ENCODE results near the gene MOCS1.

The MOCS1 gene

GRCh38 chr6:39941138-39941537 lies 6.9 kb upstream of the MOCS1 start:
- no peak for ATAC-seq (replicated peaks)
- no peaks in the 10 kb centered on the region for H3K36me3 Mint-ChIP-seq (ENCODE audit: insufficient read depth)

DNA sequence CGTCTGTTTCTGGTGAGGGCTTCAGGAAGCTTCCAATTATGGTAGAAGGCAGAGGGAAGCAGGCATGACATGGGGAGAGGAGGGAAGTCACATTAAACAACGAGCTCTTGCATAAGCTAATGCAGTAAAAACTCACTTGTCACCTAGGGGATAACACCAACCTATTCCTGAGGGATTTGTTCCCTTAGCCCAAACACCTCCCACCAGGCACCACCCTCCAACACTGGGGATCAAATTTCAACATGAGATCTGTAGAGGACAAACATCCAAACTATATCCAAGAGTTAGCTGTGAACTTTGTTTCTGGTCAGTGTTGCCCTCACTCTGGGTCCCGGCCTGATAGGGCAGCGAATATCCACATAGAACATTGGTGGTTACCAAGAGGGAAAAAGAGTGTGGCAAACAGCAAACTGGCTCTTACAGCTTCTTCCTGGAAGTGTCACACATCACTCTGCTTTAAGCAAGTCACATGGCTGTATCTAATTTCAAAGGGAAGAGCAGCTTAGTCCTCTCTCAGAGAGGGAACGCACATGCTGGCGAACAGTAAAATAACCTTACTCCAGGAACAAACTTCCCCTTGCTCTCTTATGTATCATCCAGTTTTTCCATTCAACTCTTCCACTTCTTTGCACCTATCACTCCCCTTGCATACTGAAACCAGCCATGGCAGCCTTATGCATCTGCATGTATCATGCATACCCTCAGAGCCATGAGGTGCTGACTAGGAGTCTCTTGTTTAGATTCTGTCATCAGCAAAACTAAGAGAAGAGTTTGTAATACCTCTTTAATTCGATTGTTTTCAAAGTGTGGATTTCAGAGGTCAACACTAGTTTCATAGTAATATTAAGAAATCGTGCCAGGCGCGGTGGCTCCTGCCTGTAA lies 4.8 kb upstream of the MOCS1 start:
- no peak for ATAC-seq (replicated peaks)
- H3K27me3 Mint-ChIP-seq: peaks cover 24 to 33% of the 10 kb centered on the region in 2 donors
- no peak overlapping the region for H3K4me3 Mint-ChIP-seq
- H3K36me3 Mint-ChIP-seq (ENCODE audit: insufficient read depth): no peaks in the 10 kb centered on the region
- no peaks in the 10 kb centered on the region for H3K9me3 Mint-ChIP-seq
- peaks cover 0 to under 1% of the 10 kb centered on the region in 2 donors for H3K4me1 Mint-ChIP-seq (ENCODE audit: low read depth in 2 of 2)
- H3K27ac Mint-ChIP-seq: no peak overlapping the region
- no peak for DNase-seq

More at GRCh38 chr6:39941138-39941537, 6.9 kb upstream of the MOCS1 start:
- Mint-ChIP-seq H3K27ac (no peak overlapping the region), H3K4me3 (no peak overlapping the region), H3K4me1 (ENCODE audit: low read depth in 2 of 2) (no peaks in the 10 kb centered on the region), H3K9me3 (no peaks in the 10 kb centered on the region), H3K27me3 (peaks cover 15 to 19% of the 10 kb centered on the region in 2 donors)
- DNase-seq: no peak

DNA sequence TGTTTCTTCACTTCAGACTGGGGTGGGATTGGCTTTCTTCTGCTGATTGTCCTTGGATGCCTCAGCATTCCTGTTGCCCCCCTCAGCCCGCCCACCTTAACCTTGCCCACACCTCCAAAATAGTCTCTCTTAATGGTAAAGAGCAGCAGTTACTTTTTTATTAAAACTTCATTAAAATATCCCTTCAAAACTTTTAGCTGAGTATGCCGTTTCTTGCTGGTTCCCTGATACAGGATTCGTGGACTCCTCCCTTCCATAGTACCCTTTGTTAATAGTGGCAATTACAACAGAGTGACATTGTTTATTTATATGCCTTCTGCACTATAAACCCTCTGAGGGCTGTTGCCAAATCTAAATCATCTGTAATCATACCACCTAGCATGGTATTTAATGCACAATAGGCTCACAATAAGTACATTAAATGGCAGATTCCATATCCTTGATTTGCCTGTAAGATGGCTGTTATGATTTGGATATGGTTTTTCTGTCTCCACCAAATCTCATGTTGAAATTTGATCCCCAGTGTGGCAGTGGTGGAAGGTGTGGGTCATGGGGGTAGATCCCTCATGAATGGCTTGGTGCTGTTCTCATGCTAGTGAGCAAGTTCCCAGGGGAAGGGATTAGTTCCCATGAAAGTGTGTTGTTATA lies 3.5 kb upstream of the MOCS1 start:
- peaks cover 34 to 45% of the 10 kb centered on the region in 2 donors for H3K27me3 Mint-ChIP-seq
- ATAC-seq (replicated peaks) (no peak), DNase-seq (no peak)
- no peaks in the 10 kb centered on the region for H3K9me3 Mint-ChIP-seq
- H3K4me3 Mint-ChIP-seq: no peak overlapping the region
- H3K4me1 Mint-ChIP-seq (ENCODE audit: low read depth in 2 of 2): peaks cover 3 to 5% of the 10 kb centered on the region in 2 donors
- H3K27ac Mint-ChIP-seq: no peak overlapping the region
- no peaks in the 10 kb centered on the region for H3K36me3 Mint-ChIP-seq (ENCODE audit: insufficient read depth)

DNA sequence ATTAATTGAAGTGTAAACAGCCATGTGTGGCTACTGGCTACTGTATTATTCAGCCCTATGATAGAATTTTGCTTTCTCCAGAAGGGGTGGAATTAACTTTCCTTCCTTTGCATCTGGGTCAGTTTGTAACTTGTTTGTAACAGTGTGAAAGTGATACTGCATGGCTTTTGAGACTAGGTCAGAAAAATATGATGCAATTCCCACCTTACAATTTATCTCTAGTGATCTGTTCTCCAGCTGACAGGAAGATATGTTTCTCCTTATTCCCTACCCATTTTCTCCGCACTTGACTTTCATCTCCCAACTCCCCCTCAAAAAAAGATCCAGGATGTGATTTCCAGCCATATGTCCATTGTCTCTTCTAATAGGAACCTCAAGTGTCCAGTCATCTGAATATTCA lies 2.6 kb upstream of the MOCS1 start:
- H3K36me3 Mint-ChIP-seq (ENCODE audit: insufficient read depth): no peaks in the 10 kb centered on the region
- DNase-seq (no peak), ATAC-seq (replicated peaks) (no peak)
- no peaks in the 10 kb centered on the region for H3K9me3 Mint-ChIP-seq
- H3K27ac Mint-ChIP-seq: no peak overlapping the region
- peaks cover 39 to 55% of the 10 kb centered on the region in 2 donors for H3K27me3 Mint-ChIP-seq
- H3K4me3 Mint-ChIP-seq: no peak overlapping the region
- peaks cover 3 to 5% of the 10 kb centered on the region in 2 donors for H3K4me1 Mint-ChIP-seq (ENCODE audit: low read depth in 2 of 2)

DNA sequence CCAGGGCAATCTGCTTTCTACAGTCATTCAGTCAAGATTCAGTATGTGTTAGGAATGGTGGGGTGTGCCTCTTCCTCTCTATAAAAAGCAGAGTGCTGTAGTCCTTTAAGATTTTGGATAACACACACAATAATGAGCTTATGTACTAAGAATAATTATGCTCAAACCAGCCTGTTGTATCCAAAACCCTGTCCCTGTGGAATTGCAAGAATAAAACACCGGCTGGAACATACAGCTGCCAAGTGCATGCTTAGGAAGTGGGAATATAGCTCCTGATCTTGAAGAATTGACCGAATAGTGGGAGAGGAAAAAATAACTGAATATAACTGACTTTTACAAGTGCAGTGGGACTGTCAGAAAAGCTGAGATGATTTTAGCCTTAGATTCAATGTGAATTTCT lies 979 bp upstream of the MOCS1 start:
- H3K9me3 Mint-ChIP-seq: no peaks in the 10 kb centered on the region
- no peak overlapping the region for H3K27ac Mint-ChIP-seq
- no peaks in the 10 kb centered on the region for H3K36me3 Mint-ChIP-seq (ENCODE audit: insufficient read depth)
- no peak for ATAC-seq (replicated peaks)
- peaks cover 3 to 5% of the 10 kb centered on the region in 2 donors for H3K4me1 Mint-ChIP-seq (ENCODE audit: low read depth in 2 of 2)
- DNase-seq: no peak
- H3K4me3 Mint-ChIP-seq: no peak overlapping the region
- peaks cover 44 to 60% of the 10 kb centered on the region in 2 donors for H3K27me3 Mint-ChIP-seq

- ATAC-seq (replicated peaks) (no peak), DNase-seq (no peak)
- Mint-ChIP-seq H3K27ac (peak overlapping the region; percentile 32 to 80), H3K9me3 (no peaks in the 10 kb centered on the region), H3K36me3 (ENCODE audit: insufficient read depth) (no peaks in the 10 kb centered on the region), H3K27me3 (peaks cover 44 to 63% of the 10 kb centered on the region in 2 donors), H3K4me3 (peak overlapping the region; percentile 64 to 69), H3K4me1 (ENCODE audit: low read depth in 2 of 2) (peaks cover 3 to 5% of the 10 kb centered on the region in 2 donors)
Measured at GRCh38 chr6:39933669-39934130, 562 bp downstream of the MOCS1 start.

DNA sequence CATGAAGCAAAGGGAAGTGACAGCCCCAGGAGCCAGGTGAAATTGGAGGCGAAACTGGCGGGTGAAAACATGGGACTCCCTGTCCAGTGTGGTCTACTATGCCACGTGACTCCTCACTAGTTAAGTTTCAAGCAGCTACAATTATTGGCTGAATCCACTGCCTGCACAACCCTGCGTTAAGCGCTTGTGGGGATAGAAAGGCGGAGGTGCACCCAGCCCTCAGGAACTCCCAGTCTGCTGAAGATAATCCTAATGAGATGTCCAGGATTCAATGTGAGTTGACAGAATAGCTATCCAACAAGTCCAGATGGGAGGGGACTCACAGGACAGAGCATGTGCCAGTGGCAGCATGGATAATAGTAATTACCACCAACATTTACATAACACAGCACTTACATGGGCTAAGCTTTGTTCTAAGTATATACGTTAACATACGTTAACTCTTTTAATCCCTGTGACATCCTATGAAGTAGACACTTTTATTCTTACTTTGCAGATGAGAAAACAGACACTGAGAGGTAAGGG lies 1.8 kb downstream of the MOCS1 start:
- ATAC-seq (replicated peaks) (no peak), DNase-seq (no peak)
- no peaks in the 10 kb centered on the region for H3K9me3 Mint-ChIP-seq
- no peak overlapping the region for H3K4me3 Mint-ChIP-seq
- H3K27me3 Mint-ChIP-seq: peaks cover 39 to 54% of the 10 kb centered on the region in 2 donors
- H3K36me3 Mint-ChIP-seq (ENCODE audit: insufficient read depth): no peaks in the 10 kb centered on the region
- peak overlapping the region in 1 of 2 donors; percentile 4 for H3K27ac Mint-ChIP-seq
- peaks cover 3 to 5% of the 10 kb centered on the region in 2 donors for H3K4me1 Mint-ChIP-seq (ENCODE audit: low read depth in 2 of 2)

DNA sequence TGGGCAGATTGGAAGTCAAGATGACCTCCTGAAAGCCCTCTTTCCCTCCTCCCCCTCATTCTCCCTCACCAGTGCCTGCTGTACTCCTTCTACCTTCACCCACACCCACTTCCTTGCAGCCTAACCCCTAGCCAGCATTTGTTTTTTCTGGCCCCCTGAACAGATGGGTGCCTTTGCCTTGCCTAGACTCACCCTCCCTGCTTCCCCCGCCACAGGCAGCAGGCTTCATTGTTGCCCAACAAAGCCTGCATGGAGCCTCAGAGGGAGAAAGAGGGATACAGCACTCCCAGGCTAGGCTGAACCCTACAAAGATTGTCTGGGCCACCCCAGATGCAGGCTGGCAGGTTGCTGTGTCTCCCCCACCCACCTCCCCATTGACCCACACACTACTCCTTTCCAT lies 2.7 kb downstream of the MOCS1 start:
- DNase-seq: no peak
- Mint-ChIP-seq H3K4me1 (ENCODE audit: low read depth in 2 of 2) (peaks cover 3 to 5% of the 10 kb centered on the region in 2 donors), H3K27me3 (peaks cover 33 to 49% of the 10 kb centered on the region in 2 donors), H3K36me3 (ENCODE audit: insufficient read depth) (no peaks in the 10 kb centered on the region), H3K27ac (peak overlapping the region in 1 of 2 donors; percentile 4), H3K4me3 (no peak overlapping the region), H3K9me3 (no peaks in the 10 kb centered on the region)
- ATAC-seq (replicated peaks): no peak

GRCh38 chr6:39930540-39930939 lies 3.7 kb downstream of the MOCS1 start:
- H3K9me3 Mint-ChIP-seq: peaks cover 0 to 6% of the 10 kb centered on the region in 2 donors
- ATAC-seq (replicated peaks) (no peak), DNase-seq (no peak)
- H3K27me3 Mint-ChIP-seq: peaks cover 24 to 43% of the 10 kb centered on the region in 2 donors
- peak overlapping the region in 1 of 2 donors; percentile 6 for H3K27ac Mint-ChIP-seq
- peaks cover 5 to 7% of the 10 kb centered on the region in 2 donors for H3K4me1 Mint-ChIP-seq (ENCODE audit: low read depth in 2 of 2)
- H3K4me3 Mint-ChIP-seq: no peak overlapping the region
- peaks cover 3% of the 10 kb centered on the region for H3K36me3 Mint-ChIP-seq (ENCODE audit: insufficient read depth)

GRCh38 chr6:39929733-39930461 lies 4.4 kb downstream of the MOCS1 start:
- DNase-seq (no peak), ATAC-seq (replicated peaks) (no peak)
- Mint-ChIP-seq H3K9me3 (peaks cover 0 to 6% of the 10 kb centered on the region in 2 donors), H3K4me1 (ENCODE audit: low read depth in 2 of 2) (peaks cover 5 to 7% of the 10 kb centered on the region in 2 donors), H3K27me3 (peaks cover 21 to 37% of the 10 kb centered on the region in 2 donors), H3K4me3 (no peak overlapping the region), H3K36me3 (ENCODE audit: insufficient read depth) (peaks cover 3% of the 10 kb centered on the region), H3K27ac (no peak overlapping the region)

- no peak overlapping the region for H3K27ac Mint-ChIP-seq
- no peak overlapping the region for H3K4me3 Mint-ChIP-seq
- ATAC-seq (replicated peaks): no peak
- H3K27me3 Mint-ChIP-seq: peaks cover 21 to 36% of the 10 kb centered on the region in 2 donors
- H3K36me3 Mint-ChIP-seq (ENCODE audit: insufficient read depth): peaks cover 3% of the 10 kb centered on the region
- H3K4me1 Mint-ChIP-seq (ENCODE audit: low read depth in 2 of 2): peaks cover 5 to 7% of the 10 kb centered on the region in 2 donors
- no peak for DNase-seq
- H3K9me3 Mint-ChIP-seq: peaks cover 0 to 6% of the 10 kb centered on the region in 2 donors
Measured at GRCh38 chr6:39929039-39929732, 5.1 kb downstream of the MOCS1 start.

DNA sequence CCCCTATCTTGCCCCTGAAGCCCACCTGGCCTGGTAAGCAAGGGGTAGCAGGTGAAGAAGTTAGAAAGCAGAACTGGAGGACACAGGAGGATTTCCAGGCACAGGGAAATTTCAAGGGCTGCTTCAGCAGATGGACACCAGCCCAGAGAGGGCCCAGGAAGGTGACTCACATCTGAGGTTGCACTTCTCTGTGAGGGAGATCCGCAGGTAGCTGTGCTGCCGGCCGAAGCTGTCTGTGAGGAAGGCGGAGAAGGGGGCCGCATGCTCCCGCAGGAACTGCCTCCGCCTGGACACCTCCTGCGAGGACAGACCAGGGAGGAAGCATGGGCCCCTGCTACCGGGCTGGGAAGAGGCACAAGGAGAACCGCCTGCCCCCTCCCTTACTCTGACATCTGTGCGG lies 7.1 kb downstream of the MOCS1 start:
- Mint-ChIP-seq H3K27me3 (peaks cover 8 to 16% of the 10 kb centered on the region in 2 donors), H3K36me3 (ENCODE audit: insufficient read depth) (peaks cover 3% of the 10 kb centered on the region), H3K4me1 (ENCODE audit: low read depth in 2 of 2) (peaks cover 0 to 4% of the 10 kb centered on the region in 2 donors), H3K27ac (peak overlapping the region in 1 of 2 donors; percentile 80), H3K9me3 (peaks cover 0 to 6% of the 10 kb centered on the region in 2 donors), H3K4me3 (no peak overlapping the region)
- DNase-seq (no peak), ATAC-seq (replicated peaks) (no peak)
